ENCODE results near the gene PLA2G4B.

DNA sequence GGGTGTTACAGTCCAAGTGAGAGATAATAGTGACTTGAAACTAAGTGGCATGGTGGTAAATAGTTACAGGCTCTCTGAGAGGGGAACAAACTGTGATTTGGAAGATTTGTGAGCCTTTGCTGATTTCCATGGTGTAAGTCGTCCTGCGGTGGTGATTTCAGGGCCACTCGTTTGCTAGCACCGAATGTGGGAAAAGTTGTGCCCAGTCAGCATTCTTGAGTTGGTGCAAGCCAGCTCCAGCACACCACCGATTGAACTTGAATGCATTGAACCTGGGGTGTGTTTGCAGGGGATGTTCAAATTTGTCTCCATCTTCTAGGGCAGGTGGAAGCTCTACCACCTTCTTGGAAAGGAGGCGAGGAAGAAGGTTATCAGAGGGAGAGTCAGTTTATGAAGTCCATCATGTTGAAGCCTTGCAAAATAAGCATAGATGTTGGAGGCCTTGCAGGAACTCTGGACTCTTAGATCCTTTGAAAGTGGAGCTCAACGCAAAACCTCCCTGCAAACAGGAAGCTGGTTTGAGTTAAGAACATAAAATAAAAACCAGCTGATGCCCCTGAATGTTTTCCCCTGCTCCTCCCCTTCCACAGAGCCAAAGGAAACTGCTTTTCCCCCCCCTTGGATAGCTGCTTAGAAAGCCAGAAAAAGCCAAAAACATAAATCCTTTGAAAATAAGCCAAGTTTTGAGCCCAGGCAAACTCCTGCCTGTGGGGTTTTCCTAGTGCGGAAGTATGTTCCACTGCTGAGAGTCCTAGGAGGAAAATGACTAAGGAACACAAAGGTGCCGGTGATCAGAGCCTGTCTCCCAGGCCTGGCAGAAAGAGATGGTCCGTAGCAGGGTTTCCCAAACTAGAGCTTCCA, 42.4 kb upstream of the PLA2G4B start:
- TF ChIP-seq, protein P1, sequence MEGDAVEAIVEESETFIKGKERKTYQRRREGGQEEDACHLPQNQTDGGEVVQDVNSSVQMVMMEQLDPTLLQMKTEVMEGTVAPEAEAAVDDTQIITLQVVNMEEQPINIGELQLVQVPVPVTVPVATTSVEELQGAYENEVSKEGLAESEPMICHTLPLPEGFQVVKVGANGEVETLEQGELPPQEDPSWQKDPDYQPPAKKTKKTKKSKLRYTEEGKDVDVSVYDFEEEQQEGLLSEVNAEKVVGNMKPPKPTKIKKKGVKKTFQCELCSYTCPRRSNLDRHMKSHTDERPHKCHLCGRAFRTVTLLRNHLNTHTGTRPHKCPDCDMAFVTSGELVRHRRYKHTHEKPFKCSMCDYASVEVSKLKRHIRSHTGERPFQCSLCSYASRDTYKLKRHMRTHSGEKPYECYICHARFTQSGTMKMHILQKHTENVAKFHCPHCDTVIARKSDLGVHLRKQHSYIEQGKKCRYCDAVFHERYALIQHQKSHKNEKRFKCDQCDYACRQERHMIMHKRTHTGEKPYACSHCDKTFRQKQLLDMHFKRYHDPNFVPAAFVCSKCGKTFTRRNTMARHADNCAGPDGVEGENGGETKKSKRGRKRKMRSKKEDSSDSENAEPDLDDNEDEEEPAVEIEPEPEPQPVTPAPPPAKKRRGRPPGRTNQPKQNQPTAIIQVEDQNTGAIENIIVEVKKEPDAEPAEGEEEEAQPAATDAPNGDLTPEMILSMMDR (conservative IDR thresholded peaks at IDR 0.05; ENCODE audit: low read length), result no peak
- TF ChIP-seq EZH2phosphoT487 (IDR thresholded peaks at IDR 0.05; ENCODE audit: borderline replicate concordance), result no peak
